Thyroid gland (tissue), 4 donors: ENCODE measurements around the gene HCN2. TPM values are rescaled to one million over a fixed set of nuclear protein-coding genes. Genes with fewer than 3 reads are reported as not detected.

Experiments
- DNase-seq, 2 donors: peaks; one replicate each; pipeline ENCODE4 v3.0.0-alpha.2; 2019
- H3K27ac ChIP-seq, 3 donors: fragments of 200-600 bp; sonication (generic); 1 replicate in 2 of 3; 2 replicates in 1 of 3; pipeline ENCODE4 v1.5.1; 2016 to 2019; ENCODE audit warnings: mild to moderate bottlenecking in 1 of 3, moderate library complexity in 1 of 3
- H3K27me3 ChIP-seq: fragments of 200-600 bp; sonication (generic); one replicate; pipeline ENCODE4 v1.5.1; 2019
- H3K36me3 ChIP-seq, 2 donors: fragments of 200-600 bp; sonication (generic); one replicate each; pipeline ENCODE4 v1.5.1; 2016 to 2019
- H3K4me1 ChIP-seq, 2 donors: fragments of 200-600 bp; sonication (generic); one replicate each; pipeline ENCODE4 v1.5.1; 2017 to 2019
- H3K4me3 ChIP-seq, 3 donors: fragments of 200-600 bp; sonication (generic); replicated peaks in 1 of 3; 1 replicate in 2 of 3; 2 replicates in 1 of 3; pipeline ENCODE4 v1.5.1; 2016; ENCODE audit warnings: mild to moderate bottlenecking in 1 of 3
- H3K9me3 ChIP-seq: fragments of 200-600 bp; sonication (generic); one replicate; pipeline ENCODE4 v1.5.1; 2017
- POLR2A ChIP-seq, 2 donors: fragments of 450-650 bp; IDR thresholded peaks; one replicate each; pipeline ENCODE4 v1.6.1; 2017; ENCODE audit warnings: antibody characterized with exemption in 2 of 2, mild to moderate bottlenecking in 2 of 2, moderate library complexity in 1 of 2
- WGBS, 2 donors: methylation state at CpG; one replicate each; pipeline ENCODE4 v1.1.5; 2017; 5-methylcytosine and 5-hydroxymethylcytosine counted together
- intact Hi-C: fragments of 100-400 bp; cut with DNase I; formaldehyde crosslinking; loops from one replicate; pipeline ENCODE4 v1.15.1; 2023
- total RNA-seq, 4 donors: library from RNA; depleted of rRNA; stranded (reverse); fragments of >200 nt; gene quantifications; one replicate each; pipeline ENCODE4 v1.2.3, GENCODE V29; 2016
- TF ChIP-seq, protein P1 (sequence below), 6 experiments: fragments of 200-600 bp in 3 of 6; fragments of 450-650 bp in 3 of 6; sonication (generic) in 3 of 6; IDR thresholded peaks; one replicate each; pipeline ENCODE4 v1.5.1; 2016 to 2019; ENCODE audit warnings: antibody characterized with exemption in 6 of 6, mild to moderate bottlenecking in 2 of 6, inconsistent platforms in 1 of 6, moderate library complexity in 1 of 6

The HCN2 gene
- total RNA-seq, 4 donors from 2014 or later = not detected

DNA sequence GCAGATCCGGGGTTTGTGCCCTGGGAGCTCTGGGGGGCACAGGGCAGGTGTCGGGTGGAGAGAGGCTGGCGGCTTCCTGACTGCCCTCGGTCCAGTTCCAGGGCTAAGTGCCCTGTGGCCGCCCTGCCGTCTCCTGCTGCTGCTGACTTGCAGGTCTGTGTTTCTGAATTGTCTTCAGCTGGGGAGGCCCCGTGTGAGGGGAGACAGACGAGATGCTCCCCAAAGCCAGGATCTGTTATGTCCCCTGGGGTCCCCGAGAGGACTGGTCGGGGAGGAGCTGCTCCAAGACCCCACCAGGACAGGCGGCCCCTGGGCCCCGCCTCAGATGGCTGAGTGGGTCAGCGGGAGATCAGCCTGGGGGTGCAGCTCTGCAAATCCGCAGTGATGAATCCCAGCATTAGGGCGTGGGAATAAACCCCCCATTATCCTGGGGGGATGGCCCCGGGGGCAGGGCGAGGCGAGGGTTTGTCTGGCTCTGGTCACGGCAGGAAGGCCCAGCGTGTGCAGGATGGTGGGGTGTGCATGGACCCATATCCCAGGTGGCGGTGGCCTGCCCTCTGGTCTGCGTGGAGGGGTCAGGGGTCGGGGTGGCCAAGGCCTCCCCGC lies 4.7 kb downstream of the HCN2 start:
- intact Hi-C loops = no loop called here
- Histone ChIP-seq H3K27me3 (peaks cover 12% of the 10 kb centered on the region), H3K4me1 (peaks cover 0 to 7% of the 10 kb centered on the region in 2 donors), H3K27ac (no peak overlapping the region), H3K4me3 (no peak overlapping the region), H3K36me3 (no peaks in the 10 kb centered on the region), H3K9me3 (no peaks in the 10 kb centered on the region)
- WGBS, 2 donors = 75 to 79% methylated on average over 18 of the region's 24 CpGs
- no peak for DNase-seq
- TF ChIP-seq, protein P1, sequence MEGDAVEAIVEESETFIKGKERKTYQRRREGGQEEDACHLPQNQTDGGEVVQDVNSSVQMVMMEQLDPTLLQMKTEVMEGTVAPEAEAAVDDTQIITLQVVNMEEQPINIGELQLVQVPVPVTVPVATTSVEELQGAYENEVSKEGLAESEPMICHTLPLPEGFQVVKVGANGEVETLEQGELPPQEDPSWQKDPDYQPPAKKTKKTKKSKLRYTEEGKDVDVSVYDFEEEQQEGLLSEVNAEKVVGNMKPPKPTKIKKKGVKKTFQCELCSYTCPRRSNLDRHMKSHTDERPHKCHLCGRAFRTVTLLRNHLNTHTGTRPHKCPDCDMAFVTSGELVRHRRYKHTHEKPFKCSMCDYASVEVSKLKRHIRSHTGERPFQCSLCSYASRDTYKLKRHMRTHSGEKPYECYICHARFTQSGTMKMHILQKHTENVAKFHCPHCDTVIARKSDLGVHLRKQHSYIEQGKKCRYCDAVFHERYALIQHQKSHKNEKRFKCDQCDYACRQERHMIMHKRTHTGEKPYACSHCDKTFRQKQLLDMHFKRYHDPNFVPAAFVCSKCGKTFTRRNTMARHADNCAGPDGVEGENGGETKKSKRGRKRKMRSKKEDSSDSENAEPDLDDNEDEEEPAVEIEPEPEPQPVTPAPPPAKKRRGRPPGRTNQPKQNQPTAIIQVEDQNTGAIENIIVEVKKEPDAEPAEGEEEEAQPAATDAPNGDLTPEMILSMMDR (IDR thresholded peaks at IDR 0.05) = no peak
- no peak for TF ChIP-seq POLR2A (IDR thresholded peaks at IDR 0.05)

DNA sequence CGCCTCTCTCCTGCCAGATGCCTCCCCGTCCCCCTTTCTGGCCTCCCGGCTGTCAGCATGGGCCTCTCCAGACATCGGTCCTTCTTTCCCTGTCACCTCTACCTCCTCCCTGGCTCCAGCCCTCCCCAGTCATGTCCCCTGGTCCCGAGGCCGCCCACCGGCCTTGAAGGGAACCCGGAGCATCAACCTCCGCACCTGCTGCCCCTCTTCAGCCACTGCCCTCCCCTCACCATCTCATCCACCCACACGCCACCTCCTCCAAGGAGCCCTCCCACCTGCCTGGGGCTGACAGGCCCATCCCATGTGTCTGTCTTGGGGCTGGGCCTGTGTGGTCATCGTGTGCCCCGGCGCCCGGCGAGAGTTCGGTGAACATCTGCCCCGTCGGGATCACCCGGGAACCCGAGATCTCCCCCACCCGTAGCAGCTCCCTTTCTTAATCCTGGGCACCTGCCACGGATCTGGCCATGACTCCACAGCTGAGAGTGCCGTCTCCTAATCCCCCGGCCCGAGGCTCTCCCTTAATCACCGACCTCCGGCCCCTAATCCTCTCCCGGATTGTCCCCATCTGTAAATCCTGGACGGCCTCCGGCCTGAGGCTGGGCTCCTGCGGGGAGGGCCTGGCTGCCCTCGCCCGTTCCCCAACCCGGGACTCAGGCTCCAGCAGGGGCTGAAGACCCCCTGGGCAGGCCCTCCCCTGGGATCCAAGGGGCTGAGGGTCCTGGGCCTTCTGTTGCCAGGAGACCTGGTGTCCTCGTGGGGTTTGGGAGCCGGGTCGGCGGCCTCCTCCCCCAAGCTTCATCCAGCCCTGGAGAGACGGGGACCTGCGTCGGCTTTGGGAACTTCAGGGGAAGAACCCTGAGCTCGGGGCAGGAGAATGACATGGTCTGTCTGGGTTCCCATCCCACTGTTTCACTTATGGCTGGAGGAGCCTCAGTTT lies 5.9 kb downstream of the HCN2 start:
- DNase-seq = no peak
- no peaks in the 10 kb centered on the region for H3K36me3 ChIP-seq
- 73 to 74% methylated on average over 15 to 37 of the region's 42 CpGs for WGBS, 2 donors
- TF ChIP-seq, protein P1 (IDR thresholded peaks at IDR 0.05) = no peak
- TF ChIP-seq POLR2A (IDR thresholded peaks at IDR 0.05) = no peak
- H3K4me3 ChIP-seq = no peak overlapping the region
- no peak overlapping the region for H3K27ac ChIP-seq
- intact Hi-C loops = no loop called here
- no peaks in the 10 kb centered on the region for H3K9me3 ChIP-seq
- H3K27me3 ChIP-seq = peaks cover 12% of the 10 kb centered on the region
- peaks cover 0 to 3% of the 10 kb centered on the region in 2 donors for H3K4me1 ChIP-seq

DNA sequence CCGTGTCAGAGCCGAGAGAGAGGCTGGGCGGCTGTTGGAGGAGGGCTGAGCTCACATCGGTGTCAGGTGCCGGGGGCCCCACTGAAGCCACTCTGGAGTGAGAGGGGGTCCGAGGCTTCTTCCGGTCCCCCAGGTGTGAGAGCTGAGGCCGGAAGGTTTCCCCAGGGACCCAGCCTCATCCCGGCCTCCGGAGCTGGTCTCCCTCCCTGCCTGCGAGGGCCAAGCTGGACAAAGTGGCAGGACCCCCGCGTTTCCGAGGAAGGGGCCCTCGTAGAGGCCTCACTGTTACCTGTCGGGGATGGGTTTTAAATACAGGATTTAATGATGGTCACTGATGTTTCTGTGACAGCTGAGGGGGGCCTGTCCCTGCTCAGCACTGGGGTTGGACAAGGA lies 6.6 kb downstream of the HCN2 start:
- 72 to 83% methylated on average over 11 to 13 of the region's 16 CpGs for WGBS, 2 donors
- no peak overlapping the region for H3K27ac ChIP-seq
- no peak for TF ChIP-seq POLR2A (IDR thresholded peaks at IDR 0.05)
- TF ChIP-seq, protein P1 (IDR thresholded peaks at IDR 0.05) = no peak
- intact Hi-C loops = no loop called here
- no peak overlapping the region for H3K4me3 ChIP-seq
- H3K4me1 ChIP-seq = no peaks in the 10 kb centered on the region
- H3K36me3 ChIP-seq = no peaks in the 10 kb centered on the region
- H3K9me3 ChIP-seq = no peaks in the 10 kb centered on the region
- peaks cover 6% of the 10 kb centered on the region for H3K27me3 ChIP-seq
- DNase-seq = no peak

DNA sequence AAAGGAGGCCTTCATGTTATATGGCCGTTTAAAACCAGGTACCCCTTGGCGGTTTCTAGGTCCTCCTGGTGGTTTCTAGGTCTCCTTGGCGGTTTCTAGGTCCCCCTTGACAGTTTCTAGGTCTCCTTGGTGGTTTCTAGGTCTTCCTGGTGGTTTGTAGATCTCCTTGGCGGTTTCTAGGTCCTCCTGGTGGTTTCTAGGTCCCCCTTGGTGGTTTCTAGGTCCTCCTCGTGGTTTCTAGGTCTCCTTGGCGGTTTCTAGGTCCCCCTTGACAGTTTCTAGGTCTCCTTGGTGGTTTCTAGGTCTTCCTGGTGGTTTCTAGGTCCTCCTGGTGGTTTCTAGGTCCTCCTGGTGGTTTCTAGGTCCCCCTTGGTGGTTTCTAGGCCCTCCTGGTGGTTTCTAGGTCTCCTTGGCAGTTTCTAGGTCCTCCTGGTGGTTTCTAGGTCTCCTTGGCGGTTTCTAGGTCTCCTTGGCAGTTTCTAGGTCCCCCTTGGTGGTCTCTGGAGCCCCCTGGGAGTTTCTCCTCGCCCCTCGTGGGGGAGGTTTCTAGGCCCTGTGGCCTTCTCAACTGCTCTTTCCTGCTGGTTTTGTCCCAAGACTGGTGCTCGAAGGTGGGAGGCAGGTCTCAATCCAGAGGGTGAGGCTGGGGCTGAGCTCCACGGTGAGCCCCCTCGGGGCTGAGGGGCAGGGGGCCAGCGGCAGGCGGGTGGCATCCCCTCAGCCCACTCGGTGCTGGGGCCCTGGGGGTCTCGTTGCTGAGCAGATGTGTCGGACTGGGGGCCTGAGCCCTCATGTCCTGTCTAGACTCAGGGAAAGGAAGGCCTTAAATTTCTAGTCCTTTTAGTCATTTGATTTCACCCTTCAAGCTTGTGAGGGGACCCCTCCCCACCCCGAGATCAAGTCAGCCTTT lies 8.0 kb downstream of the HCN2 start:
- Histone ChIP-seq H3K9me3 (no peaks in the 10 kb centered on the region), H3K27ac (no peak overlapping the region), H3K4me3 (no peak overlapping the region), H3K36me3 (no peaks in the 10 kb centered on the region), H3K27me3 (no peaks in the 10 kb centered on the region), H3K4me1 (no peaks in the 10 kb centered on the region)
- no peak for TF ChIP-seq POLR2A (IDR thresholded peaks at IDR 0.05)
- TF ChIP-seq, protein P1 (IDR thresholded peaks at IDR 0.05) = no peak
- WGBS, 2 donors = 66 to 83% methylated on average over 12 to 18 of the region's 18 CpGs
- no peak for DNase-seq
- intact Hi-C loops = no loop called here
